Lower leg skin (tissue), 4 donors: Measurements from ENCODE around the gene LDHB. TPM values are rescaled to one million over a fixed set of nuclear protein-coding genes. Genes with fewer than 3 reads are reported as not detected.

ENCODE experiments used
- DNase-seq, 2 donors: peaks; one replicate each; pipeline ENCODE4 v3.0.0-alpha.2; 2019; ENCODE audit warnings: low spot score in 2 of 2
- H3K4me3 ChIP-seq: fragments of 200-600 bp; sonication (generic); 2 replicates; pipeline ENCODE4 v1.5.1; 2017; ENCODE audit warnings: mild to moderate bottlenecking, low read depth; ENCODE audit not compliant: poor library complexity, severe bottlenecking
- POLR2A ChIP-seq, 2 donors: fragments of 450-650 bp; IDR thresholded peaks; one replicate each; pipeline ENCODE4 v1.6.1; 2016 to 2017; ENCODE audit warnings: antibody characterized with exemption in 2 of 2, mild to moderate bottlenecking in 1 of 2, moderate library complexity in 1 of 2
- WGBS, 2 donors: methylation state at CpG; one replicate each; pipeline ENCODE4 v1.1.5; 2018; 5-methylcytosine and 5-hydroxymethylcytosine counted together
- intact Hi-C: fragments of 100-400 bp; cut with DNase I; formaldehyde crosslinking; loops from one replicate; pipeline ENCODE4 v1.15.0; 2023; ENCODE audit warnings: low total_unique reads
- total RNA-seq, 4 donors: library from RNA; depleted of rRNA; stranded (reverse); fragments of >200 nt; gene quantifications; one replicate each; pipeline ENCODE4 v1.1.0, GENCODE V29; 2016
- TF ChIP-seq, protein P1 (sequence below), 3 donors: fragments of 450-650 bp; IDR thresholded peaks; one replicate each; pipeline ENCODE4 v1.5.1; 2016; ENCODE audit warnings: antibody characterized with exemption in 3 of 3, mild to moderate bottlenecking in 3 of 3, moderate library complexity in 2 of 3

LDHB gene
- total RNA-seq, 4 donors from 2014 or later = 30.3 to 76.5 (median 54.9) TPM

DNA sequence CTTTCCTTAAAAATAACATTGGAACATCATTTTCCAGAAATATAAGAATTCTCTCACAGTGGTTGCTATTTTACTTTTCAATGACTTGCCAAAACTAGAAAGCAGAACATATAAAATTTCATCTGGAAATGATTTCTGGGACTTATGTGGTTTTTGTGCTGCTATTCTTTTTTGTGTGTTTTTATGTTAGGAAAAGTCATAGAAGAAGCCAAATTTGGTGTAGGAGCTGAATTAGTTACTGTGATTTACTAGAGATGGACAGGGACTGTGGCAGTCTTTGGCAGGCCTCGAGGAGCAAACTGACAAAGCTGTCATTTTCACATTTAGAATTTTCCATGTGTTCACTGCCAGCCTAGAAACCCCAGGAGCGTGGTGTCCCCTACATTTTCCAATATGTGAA is 38.3 kb upstream of the LDHB start:
- no peak overlapping the region for H3K4me3 ChIP-seq
- 42 to 49% methylated on average over 2 of the region's 2 CpGs for WGBS, 2 donors
- no peak for TF ChIP-seq POLR2A (IDR thresholded peaks at IDR 0.05)
- TF ChIP-seq, protein P1, sequence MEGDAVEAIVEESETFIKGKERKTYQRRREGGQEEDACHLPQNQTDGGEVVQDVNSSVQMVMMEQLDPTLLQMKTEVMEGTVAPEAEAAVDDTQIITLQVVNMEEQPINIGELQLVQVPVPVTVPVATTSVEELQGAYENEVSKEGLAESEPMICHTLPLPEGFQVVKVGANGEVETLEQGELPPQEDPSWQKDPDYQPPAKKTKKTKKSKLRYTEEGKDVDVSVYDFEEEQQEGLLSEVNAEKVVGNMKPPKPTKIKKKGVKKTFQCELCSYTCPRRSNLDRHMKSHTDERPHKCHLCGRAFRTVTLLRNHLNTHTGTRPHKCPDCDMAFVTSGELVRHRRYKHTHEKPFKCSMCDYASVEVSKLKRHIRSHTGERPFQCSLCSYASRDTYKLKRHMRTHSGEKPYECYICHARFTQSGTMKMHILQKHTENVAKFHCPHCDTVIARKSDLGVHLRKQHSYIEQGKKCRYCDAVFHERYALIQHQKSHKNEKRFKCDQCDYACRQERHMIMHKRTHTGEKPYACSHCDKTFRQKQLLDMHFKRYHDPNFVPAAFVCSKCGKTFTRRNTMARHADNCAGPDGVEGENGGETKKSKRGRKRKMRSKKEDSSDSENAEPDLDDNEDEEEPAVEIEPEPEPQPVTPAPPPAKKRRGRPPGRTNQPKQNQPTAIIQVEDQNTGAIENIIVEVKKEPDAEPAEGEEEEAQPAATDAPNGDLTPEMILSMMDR (IDR thresholded peaks at IDR 0.05) = no peak
- no peak for DNase-seq
- intact Hi-C loops = loop anchor here (10.0 kb wide), 1 partner anchor 299 kb away; no protein-coding TSS in a partner anchor

DNA sequence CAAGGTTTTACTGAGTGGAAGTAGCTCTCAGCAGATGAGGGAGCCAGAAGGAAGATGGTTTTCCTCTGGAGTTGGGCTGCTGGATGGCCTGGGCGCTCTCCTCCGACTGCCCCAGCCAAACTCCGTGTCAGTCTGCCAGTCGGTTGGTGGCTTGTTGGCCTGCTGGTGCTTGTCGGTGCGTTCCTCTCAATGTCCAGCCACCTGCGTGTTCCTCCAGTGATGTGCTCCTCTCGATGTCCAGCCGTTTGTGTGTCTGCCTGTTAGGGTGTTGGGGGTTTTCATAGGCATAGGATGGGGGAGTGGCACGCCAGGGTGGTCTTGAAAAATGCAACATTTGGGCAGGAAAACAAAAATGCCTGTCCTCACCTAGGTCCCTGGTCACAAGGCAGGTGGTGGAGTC is 37.0 kb upstream of the LDHB start:
- DNase-seq = no peak
- no peak overlapping the region for H3K4me3 ChIP-seq
- 85 to 86% methylated on average over 10 of the region's 10 CpGs for WGBS, 2 donors
- intact Hi-C loops = loop anchor here (10.0 kb wide), 1 partner anchor 300 kb away; no protein-coding TSS in a partner anchor
- TF ChIP-seq POLR2A (IDR thresholded peaks at IDR 0.05) = no peak
- TF ChIP-seq, protein P1 (IDR thresholded peaks at IDR 0.05) = no peak

DNA sequence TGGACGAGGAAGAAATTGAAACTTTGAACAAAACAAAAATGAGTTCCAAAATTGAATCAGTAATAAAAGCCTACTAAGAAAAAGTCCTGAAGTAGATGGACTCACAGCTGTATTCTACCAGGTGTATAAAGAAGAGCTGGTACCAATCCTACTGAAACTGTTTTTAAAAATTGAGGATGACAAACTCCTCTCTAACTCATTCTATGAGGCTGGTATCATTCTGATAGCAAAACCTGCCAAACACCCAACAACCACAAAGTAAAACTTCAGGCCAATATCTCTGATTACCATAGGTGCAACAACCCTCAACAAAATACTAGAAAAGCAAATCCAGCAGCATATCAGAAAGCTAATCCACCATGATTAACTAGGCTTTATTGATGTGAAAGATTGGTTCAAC is 33.9 kb upstream of the LDHB start:
- TF ChIP-seq POLR2A (IDR thresholded peaks at IDR 0.05) = no peak
- TF ChIP-seq, protein P1 (IDR thresholded peaks at IDR 0.05) = no peak
- H3K4me3 ChIP-seq = no peak overlapping the region
- intact Hi-C loops = loop anchor here (10.0 kb wide), 1 partner anchor 303 kb away; no protein-coding TSS in a partner anchor
- DNase-seq = no peak
- 76 to 78% methylated on average over 1 of the region's 1 CpG for WGBS, 2 donors

DNA sequence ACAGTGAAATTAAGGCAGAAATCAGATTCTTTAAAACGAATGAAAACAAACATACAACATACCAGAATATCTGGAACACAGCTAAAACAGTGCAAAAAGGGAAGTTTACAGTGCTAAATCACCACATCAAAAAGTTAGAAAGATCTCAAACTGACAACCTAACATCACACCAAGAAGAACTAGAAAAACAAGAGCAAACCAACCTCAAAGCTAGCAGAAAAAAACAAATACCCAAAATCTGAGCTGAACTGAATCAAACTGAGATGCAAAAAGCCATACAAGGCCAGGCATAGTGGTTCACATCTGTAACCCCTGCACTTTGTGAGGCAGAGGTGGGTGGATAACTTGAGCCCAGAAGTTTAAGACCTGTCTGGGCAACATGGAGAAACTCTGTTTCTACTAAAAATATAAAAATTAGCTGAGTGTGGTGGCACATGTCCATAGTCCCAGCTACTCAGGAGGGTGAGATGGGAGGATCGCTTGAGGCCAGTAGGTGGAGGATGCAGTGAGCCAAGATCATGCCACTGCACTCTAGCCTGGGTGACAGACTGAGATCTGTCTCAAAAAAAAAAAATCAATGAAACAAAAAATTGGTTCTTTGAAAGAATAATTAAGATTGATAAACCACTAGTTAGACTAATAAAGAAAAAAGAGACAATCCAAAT is 33.2 kb upstream of the LDHB start:
- intact Hi-C loops = loop anchor here (10.0 kb wide), 1 partner anchor 304 kb away; no protein-coding TSS in a partner anchor
- no peak for TF ChIP-seq POLR2A (IDR thresholded peaks at IDR 0.05)
- TF ChIP-seq, protein P1 (IDR thresholded peaks at IDR 0.05) = no peak
- 80 to 83% methylated on average over 2 of the region's 2 CpGs for WGBS, 2 donors
- DNase-seq = no peak
- no peak overlapping the region for H3K4me3 ChIP-seq

DNA sequence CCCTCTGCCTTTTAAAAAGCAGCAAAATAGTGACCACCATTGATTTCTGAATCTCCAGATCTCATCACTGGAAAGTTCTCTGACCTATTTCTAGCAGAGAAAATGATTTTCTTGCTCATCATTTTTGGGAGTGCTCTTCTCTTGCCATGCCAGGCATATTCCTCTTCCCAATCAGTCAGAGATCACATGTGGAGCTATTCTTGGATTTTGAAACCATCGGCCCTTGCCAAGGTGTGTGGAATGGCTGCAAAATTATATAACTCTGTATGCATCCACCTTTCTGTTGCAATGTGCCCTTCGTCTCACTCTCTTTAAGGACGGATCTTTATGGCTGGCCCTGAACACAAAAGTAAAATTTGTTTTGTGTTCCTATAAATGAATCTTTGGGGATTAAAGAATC is 25.5 kb upstream of the LDHB start:
- intact Hi-C loops = loop anchor here (5.0 kb wide), 1 partner anchor 76 kb away; no protein-coding TSS in a partner anchor
- no peak overlapping the region for H3K4me3 ChIP-seq
- no peak for DNase-seq
- TF ChIP-seq POLR2A (IDR thresholded peaks at IDR 0.05) = no peak
- TF ChIP-seq, protein P1 (IDR thresholded peaks at IDR 0.05) = no peak
- WGBS, 2 donors = 34 to 46% methylated on average over 3 of the region's 3 CpGs
